ENCODE results near the gene STOML1. TPM values are rescaled to one million over a fixed set of nuclear protein-coding genes. Genes with fewer than 3 reads are reported as not detected.

Gene STOML1
- total RNA-seq, 1 donor from 2014 or later: 16.3 TPM

GRCh38 chr15:73997986-73998385 is 5.9 kb upstream of the STOML1 start:
- DNase-seq: no peak
- H3K36me3 ChIP-seq: peaks cover 44% of the 10 kb centered on the region
- peak overlapping the region; percentile 75 for H3K4me3 ChIP-seq
- intact Hi-C loops (cut with DNase I): loop anchor here (10.0 kb wide), 1 partner anchor 47 kb away; no protein-coding TSS in a partner anchor
- no peak for ATAC-seq
- H3K27me3 ChIP-seq (ENCODE audit: low read depth): no peaks in the 10 kb centered on the region
- TF ChIP-seq CTCF (IDR thresholded peaks at IDR 0.05): no peak
- no peaks in the 10 kb centered on the region for H3K9me3 ChIP-seq
- no peak overlapping the region for H3K27ac ChIP-seq
- H3K4me1 ChIP-seq: peaks cover 81% of the 10 kb centered on the region

- H3K36me3 ChIP-seq: peaks cover 34% of the 10 kb centered on the region
- TF ChIP-seq CTCF (IDR thresholded peaks at IDR 0.05): peak; percentile 17
- no peak for ATAC-seq
- intact Hi-C loops (cut with DNase I): loop anchor here (10.0 kb wide), 1 partner anchor 48 kb away; no protein-coding TSS in a partner anchor
- H3K27ac ChIP-seq: peak overlapping the region; percentile 64
- H3K9me3 ChIP-seq: no peaks in the 10 kb centered on the region
- H3K4me3 ChIP-seq: peak overlapping the region; percentile 75
- DNase-seq: no peak
- H3K4me1 ChIP-seq: peaks cover 85% of the 10 kb centered on the region
- H3K27me3 ChIP-seq (ENCODE audit: low read depth): no peaks in the 10 kb centered on the region
Measured at GRCh38 chr15:73996939-73997338, 4.8 kb upstream of the STOML1 start.

- Histone ChIP-seq H3K27me3 (ENCODE audit: low read depth) (no peaks in the 10 kb centered on the region), H3K4me1 (peaks cover 85% of the 10 kb centered on the region), H3K36me3 (peaks cover 30% of the 10 kb centered on the region), H3K27ac (peak overlapping the region; percentile 64), H3K9me3 (no peaks in the 10 kb centered on the region), H3K4me3 (peak overlapping the region; percentile 75)
- TF ChIP-seq CTCF (IDR thresholded peaks at IDR 0.05): no peak
- intact Hi-C loops (cut with DNase I): loop anchor here (10.0 kb wide), 1 partner anchor 49 kb away; no protein-coding TSS in a partner anchor
- no peak for DNase-seq
- no peak for ATAC-seq
Measured at GRCh38 chr15:73996267-73996666, 4.2 kb upstream of the STOML1 start.

DNA sequence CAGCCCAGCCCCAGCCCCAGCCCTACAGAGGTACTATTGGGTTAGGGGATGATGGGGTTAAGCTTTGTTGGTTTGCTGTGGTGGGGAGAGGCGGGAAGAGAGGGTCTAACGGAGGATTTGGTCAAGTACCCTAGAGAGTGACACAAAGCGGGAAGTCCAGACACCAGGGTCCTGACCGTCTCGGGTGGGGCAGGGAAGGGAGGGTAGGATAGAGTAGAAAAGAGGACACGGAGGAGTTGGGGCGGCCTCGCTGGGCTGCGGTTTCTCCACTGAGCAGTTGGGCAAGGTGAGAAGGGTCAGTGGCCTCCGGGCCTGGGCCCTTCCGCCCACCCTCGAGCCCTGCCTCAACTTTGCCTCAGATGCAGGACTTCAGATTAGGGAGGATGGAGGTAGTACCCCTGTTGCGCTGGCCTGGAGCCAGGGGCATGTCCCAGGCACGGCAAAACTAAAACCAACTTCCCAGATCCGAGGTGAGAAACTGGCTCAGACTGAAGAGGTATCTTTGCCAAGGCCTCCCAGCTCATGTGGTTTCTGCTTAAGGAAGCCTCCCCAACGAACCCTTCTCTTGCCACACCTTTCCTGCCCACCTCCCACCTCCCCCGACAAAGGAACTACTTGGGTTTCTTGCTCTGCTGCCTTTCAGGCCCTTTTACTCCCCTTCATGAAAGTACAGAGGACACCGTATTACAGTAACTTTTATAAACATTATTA is 3.0 kb upstream of the STOML1 start:
- H3K36me3 ChIP-seq: peaks cover 23% of the 10 kb centered on the region
- peak overlapping the region; percentile 91 for H3K27ac ChIP-seq
- DNase-seq: peak; percentile 61
- H3K9me3 ChIP-seq: no peaks in the 10 kb centered on the region
- TF ChIP-seq CTCF (IDR thresholded peaks at IDR 0.05): no peak
- ATAC-seq: peak; percentile 2 to 5
- peak overlapping the region; percentile 75 for H3K4me3 ChIP-seq
- intact Hi-C loops (cut with DNase I): loop anchor here (10.0 kb wide), 1 partner anchor 50 kb away; no protein-coding TSS in a partner anchor
- no peaks in the 10 kb centered on the region for H3K27me3 ChIP-seq (ENCODE audit: low read depth)
- peaks cover 85% of the 10 kb centered on the region for H3K4me1 ChIP-seq

DNA sequence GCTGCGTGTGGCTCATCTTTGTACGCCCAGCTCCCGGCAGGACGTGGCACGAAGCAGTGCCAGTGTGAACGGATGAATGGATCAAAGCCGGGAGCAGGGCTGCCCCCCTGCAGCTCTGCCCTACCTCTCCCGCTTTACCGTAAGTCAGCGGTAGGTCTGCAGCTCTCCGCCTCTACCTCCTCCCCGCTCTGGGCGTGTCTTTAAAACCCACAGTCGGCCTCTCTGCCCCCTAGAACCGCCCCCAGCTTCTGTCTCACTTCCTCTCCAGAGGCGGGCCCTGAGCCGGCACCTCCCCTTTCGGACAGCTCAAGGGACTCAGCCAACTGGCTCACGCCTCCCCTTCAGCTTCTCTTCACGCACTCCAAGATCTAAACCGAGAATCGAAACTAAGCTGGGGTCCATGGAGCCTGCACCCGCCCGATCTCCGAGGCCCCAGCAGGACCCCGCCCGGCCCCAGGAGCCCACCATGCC is 2.4 kb upstream of the STOML1 start, which contains the start of gene PML:
Gene PML, plus strand, starts transcription at position 304 of the 471 bp plus-strand sequence. Its CDS starts 97 bp downstream, at position 401.
- peak; percentile 99 for DNase-seq
- intact Hi-C loops (cut with DNase I): loop anchor here (10.0 kb wide), 1 partner anchor 50 kb away; no protein-coding TSS in a partner anchor
- peaks cover 18% of the 10 kb centered on the region for H3K36me3 ChIP-seq
- no peaks in the 10 kb centered on the region for H3K9me3 ChIP-seq
- peak within 1 kb of the TSS; percentile 91 for H3K27ac ChIP-seq
- H3K4me3 ChIP-seq: peak within 1 kb of the TSS; percentile 75
- H3K4me1 ChIP-seq: peaks cover 85% of the 10 kb centered on the region
- peak; percentile 92 for ATAC-seq
- no peaks in the 10 kb centered on the region for H3K27me3 ChIP-seq (ENCODE audit: low read depth)
- TF ChIP-seq CTCF (IDR thresholded peaks at IDR 0.05): no peak

All from lower lobe of right lung (tissue), 2 donors.